HCT116 (cell line): Measurements from ENCODE around the gene FLNB. TPM values are rescaled to one million over a fixed set of nuclear protein-coding genes. Genes with fewer than 3 reads are reported as not detected.

ENCODE experiments used
- ATAC-seq: fragments of 200-7000 bp; cut with Tn5 transposase; 2 replicates; pipeline ENCODE4 v1.9.1; 2020; ENCODE audit warnings: mild to moderate bottlenecking, moderate library complexity
- BruUV-seq: library from RNA; stranded (reverse); fragments of 400-500 nt; replicated peaks from 2 replicates; lab custom pipeline; 2021; lab: Mats Ljungman, UMichigan
- CTCF ChIA-PET: fragments of 300-600 bp; sonication (Branson Sonifier 250); formaldehyde crosslinking; loops from one replicate; lab custom pipeline; 2021; ENCODE audit warnings: antibody characterized with exemption; lab: Charles Lee
- POLR2A ChIA-PET: fragments of 300-600, 350-600 bp; sonication (Branson Sonifier 250); formaldehyde crosslinking; loops from one replicate; lab custom pipeline; 2021; ENCODE audit warnings: antibody characterized with exemption; lab: Charles Lee
- RAD21 ChIA-PET, 2 experiments: fragments of 300-600 bp; sonication (Branson Sonifier 250); formaldehyde crosslinking; loops; one replicate each; lab custom pipeline; 2023; ENCODE audit warnings: low total read pairs in 2 of 2; ENCODE audit not compliant: uncharacterized antibody in 2 of 2, unreplicated experiment in 2 of 2, low non-redundant PET in 1 of 2; lab: Charles Lee
- DNase-seq: peaks from one replicate; pipeline ENCODE4 v3.0.0-alpha.2; 2010; ENCODE audit warnings: low read depth, low spot score
- H2AFZ ChIP-seq: fragments of 200-600 bp; shearing (Covaris generic), sonication (generic); 2 replicates; pipeline ENCODE4 v1.6.1; 2017; ENCODE audit warnings: low read depth, mixed run types, mixed read lengths, antibody characterized with exemption, low read length; ENCODE audit not compliant: poor library complexity, severe bottlenecking
- H3K27ac ChIP-seq: 2 replicates; pipeline ENCODE4 v1.5.1; 2012; ENCODE audit warnings: low read depth, low read length
- H3K27me3 ChIP-seq: fragments of 200-600 bp; sonication (generic); 2 replicates; pipeline ENCODE4 v1.6.1; 2016; ENCODE audit warnings: mixed run types, low read length, mixed read lengths; ENCODE audit not compliant: insufficient read depth
- H3K36me3 ChIP-seq, 2 experiments: fragments of 200-500 bp in 1 of 2; fragments of 200-600 bp in 1 of 2; sonication (Bioruptor generic) in 1 of 2; sonication (generic) in 1 of 2; 2 replicates each; pipeline versions ENCODE4 v1.5.1 to v1.6.1; 2014 to 2016; ENCODE audit warnings: low read length in 2 of 2, inconsistent platforms in 1 of 2, mixed read lengths in 1 of 2, mixed run types in 1 of 2; ENCODE audit not compliant: insufficient read depth in 2 of 2, control insufficient read depth in 1 of 2
- H3K4me1 ChIP-seq, 2 experiments: fragments of 200-600 bp in 1 of 2; sonication (generic) in 1 of 2; 2 replicates each; pipeline versions ENCODE4 v1.5.1 to v1.6.1; 2012 to 2017; ENCODE audit warnings: low read length in 2 of 2, inconsistent platforms in 1 of 2, mild to moderate bottlenecking in 1 of 2, mixed read lengths in 1 of 2, mixed run types in 1 of 2, moderate library complexity in 1 of 2; ENCODE audit not compliant: insufficient read depth in 2 of 2, control insufficient read depth in 1 of 2
- H3K4me2 ChIP-seq: fragments of 200-600 bp; sonication (generic); 2 replicates; pipeline ENCODE4 v1.6.1; 2017; ENCODE audit warnings: mixed run types, low read length, mixed read lengths
- H3K4me3 ChIP-seq, 2 experiments: fragments of 200-600 bp in 1 of 2; sonication (generic) in 1 of 2; replicated peaks in 1 of 2; 2 replicates each; pipeline ENCODE4 v1.5.1; 2011 to 2016; ENCODE audit warnings: low read length in 2 of 2, control low read depth in 1 of 2, low read depth in 1 of 2, mild to moderate bottlenecking in 1 of 2, mixed read lengths in 1 of 2, mixed run types in 1 of 2
- H3K79me2 ChIP-seq: fragments of 200-600 bp; sonication (generic); 2 replicates; pipeline ENCODE4 v1.6.1; 2017; ENCODE audit warnings: mild to moderate bottlenecking, mixed run types, low read length, moderate library complexity, mixed read lengths; ENCODE audit not compliant: insufficient read depth
- H3K9ac ChIP-seq: fragments of 200-600 bp; sonication (generic); 2 replicates; pipeline ENCODE4 v1.6.1; 2016; ENCODE audit warnings: low read length, mixed read lengths
- H3K9me2 ChIP-seq: fragments of 200-600 bp; sonication (generic), shearing (Covaris generic); 2 replicates; pipeline ENCODE4 v1.6.1; 2017; ENCODE audit warnings: mixed run types, mild to moderate bottlenecking, moderate library complexity; ENCODE audit not compliant: insufficient read depth
- H3K9me3 ChIP-seq, 2 experiments: fragments of 200-500 bp in 1 of 2; fragments of 200-600 bp in 1 of 2; sonication (Bioruptor generic) in 1 of 2; sonication (generic) in 1 of 2; 2 replicates each; pipeline ENCODE4 v1.6.1; 2014 to 2017; ENCODE audit warnings: low read length in 2 of 2, mixed read lengths in 2 of 2, inconsistent platforms in 1 of 2, low read depth in 1 of 2, mild to moderate bottlenecking in 1 of 2, mixed run types in 1 of 2, moderate library complexity in 1 of 2; ENCODE audit not compliant: control insufficient read depth in 1 of 2, insufficient read depth in 1 of 2
- H4K20me1 ChIP-seq: fragments of 200-600 bp; sonication (generic), shearing (Covaris generic); 2 replicates; pipeline ENCODE4 v1.6.1; 2017; ENCODE audit warnings: mixed run types, mild to moderate bottlenecking, moderate library complexity; ENCODE audit not compliant: insufficient read depth
- CBX3 ChIP-seq: IDR thresholded peaks from 2 replicates; pipeline ENCODE4 v1.6.1; 2012; ENCODE audit warnings: low read depth
- CTCF ChIP-seq, 3 experiments: fragments of 200-600 bp in 1 of 3; sonication (generic) in 1 of 3; IDR thresholded peaks in 2 of 3; conservative IDR thresholded peaks in 1 of 3; 2 replicates each; pipeline ENCODE4 v1.5.1; 2012 to 2017; ENCODE audit warnings: low read depth in 2 of 3, low read length in 2 of 3, antibody characterized with exemption in 1 of 3, borderline replicate concordance in 1 of 3, control low read depth in 1 of 3, mild to moderate bottlenecking in 1 of 3, mixed read lengths in 1 of 3, mixed run types in 1 of 3, moderate library complexity in 1 of 3; ENCODE audit not compliant: insufficient read depth in 1 of 3
- EGR1 ChIP-seq: IDR thresholded peaks from 2 replicates; pipeline ENCODE4 v1.6.1; 2012; ENCODE audit warnings: low read depth
- ELF1 ChIP-seq: IDR thresholded peaks from 2 replicates; pipeline ENCODE4 v1.6.1; 2012; ENCODE audit warnings: low read depth, borderline replicate concordance
- EZH2phosphoT487 ChIP-seq: fragments of 200-600 bp; IDR thresholded peaks from 2 replicates; pipeline ENCODE4 v1.6.1; 2018; ENCODE audit warnings: antibody characterized with exemption, borderline replicate concordance
- FOSL1 ChIP-seq: IDR thresholded peaks from 2 replicates; pipeline ENCODE4 v1.6.1; 2012; ENCODE audit warnings: low read depth
- MAX ChIP-seq: IDR thresholded peaks from 2 replicates; pipeline ENCODE4 v1.6.1; 2012
- POLR2A ChIP-seq: IDR thresholded peaks from 2 replicates; pipeline ENCODE4 v1.7.0; 2011; ENCODE audit warnings: borderline replicate concordance; ENCODE audit not compliant: insufficient read depth, insufficient read length; ENCODE audit errors: extremely low read depth
- POLR2AphosphoS5 ChIP-seq: IDR thresholded peaks from 2 replicates; pipeline ENCODE4 v1.6.1; 2011; ENCODE audit warnings: mild to moderate bottlenecking, low read depth, low read length, moderate library complexity
- SIN3A ChIP-seq: IDR thresholded peaks from 2 replicates; pipeline ENCODE4 v1.6.1; 2012; ENCODE audit warnings: low read depth
- SRF ChIP-seq: IDR thresholded peaks from 2 replicates; pipeline ENCODE4 v1.6.1; 2012; ENCODE audit warnings: low read depth
- TCF7L2 ChIP-seq: IDR thresholded peaks from 2 replicates; pipeline ENCODE4 v1.7.0; 2011; ENCODE audit warnings: borderline replicate concordance, inconsistent platforms; ENCODE audit not compliant: insufficient read depth, insufficient read length; ENCODE audit errors: extremely low read depth
- ZBTB33 ChIP-seq: IDR thresholded peaks from 2 replicates; pipeline ENCODE4 v1.6.1; 2011; ENCODE audit warnings: mild to moderate bottlenecking, low read length, moderate library complexity; ENCODE audit not compliant: insufficient replicate concordance; ENCODE audit errors: extremely low read depth
- ZFX ChIP-seq: fragments of 450-650 bp; IDR thresholded peaks from 2 replicates; pipeline ENCODE4 v1.6.1; 2017
- ZNF274 ChIP-seq: fragments of 200-500 bp; sonication (Bioruptor generic); IDR thresholded peaks from 2 replicates; pipeline ENCODE4 v1.6.1; 2014; ENCODE audit warnings: mild to moderate bottlenecking, low read depth, low read length, inconsistent platforms
- intact Hi-C: fragments of 100-400 bp; cut with micrococcal nuclease; formaldehyde crosslinking; loops from 2 replicates; pipeline ENCODE4 v1.10.0; 2022
- total RNA-seq: library from RNA; stranded (reverse); gene quantifications from one replicate; pipeline ENCODE4 v1.2.1, GENCODE V29; 2021; ENCODE audit not compliant: unreplicated experiment

Gene FLNB
- total RNA-seq, 1 experiment from 2014 or later: 116 TPM

- no peaks in the 10 kb centered on the region for H3K27me3 ChIP-seq
- H3K4me2 ChIP-seq: peak overlapping the region; percentile 39
- no peaks in the 10 kb centered on the region for H3K9me2 ChIP-seq
- ChIA-PET CTCF (interaction anchor here (1.8 to 3.3 kb wide), 2 partner anchors 10 to 13 kb away, joined by 7 to 19 read pairs; no protein-coding TSS in a partner anchor), RAD21 (no interaction called here), POLR2A (no interaction called here)
- no peak overlapping the region for H3K4me3 ChIP-seq
- no peaks in the 10 kb centered on the region for H3K79me2 ChIP-seq
- no peak overlapping the region for H2AFZ ChIP-seq
- BruUV-seq: no TSS peak
- H3K9ac ChIP-seq: no peak overlapping the region
- intact Hi-C loops: loop anchor here (5.0 kb wide), 1 partner anchor 157 kb away; the partner anchor contains the start of gene FLNB
- peaks cover 10 to 14% of the 10 kb centered on the region in 2 experiments; a peak in 3 of 4 replicates for H3K36me3 ChIP-seq
- H3K27ac ChIP-seq: no peak overlapping the region; the same call in 1 of the 2 replicates
- no peaks in the 10 kb centered on the region for H3K9me3 ChIP-seq
- H3K4me1 ChIP-seq: peaks cover 52 to 76% of the 10 kb centered on the region in 2 experiments
- ATAC-seq: no peak
- no peak for TF ChIP-seq POLR2A
- no peak for TF ChIP-seq EGR1
- TF ChIP-seq EZH2phosphoT487: no peak
- no peak for TF ChIP-seq CBX3
- no peak for TF ChIP-seq SRF
- TF ChIP-seq TCF7L2: no peak
- TF ChIP-seq ZBTB33: no peak
- no peak for TF ChIP-seq CTCF (IDR thresholded peaks at IDR 0.05 in 2 of 3, conservative IDR thresholded peaks at IDR 0.05 in 1 of 3; ENCODE audit: borderline replicate concordance in 1 of 3, insufficient read depth in 1 of 3, low read depth in 2 of 3, low read length in 2 of 3)
- TF ChIP-seq SIN3A: no peak
- no peak for TF ChIP-seq ZFX
- no peak for TF ChIP-seq POLR2AphosphoS5
- no peak for TF ChIP-seq ELF1
- TF ChIP-seq MAX: no peak
- TF ChIP-seq FOSL1: no peak
- no peak for TF ChIP-seq ZNF274
- no peaks in the 10 kb centered on the region for H4K20me1 ChIP-seq
- DNase-seq: no peak
Observed at GRCh38 chr3:58164199-58164879, 156.1 kb downstream of the FLNB start.
